GM19351 (cell line): ENCODE results near the gene HOXB9.

Experiments
- ATAC-seq: cut with Tn5 transposase; IDR thresholded peaks from one replicate; pipeline ENCODE4 v1.9.1; 2021; ENCODE audit warnings: mild to moderate bottlenecking, moderate library complexity; ENCODE audit not compliant: unreplicated experiment

HOXB9 gene

GRCh38 chr17:48626245-48627117 is at the start of gene HOXB9:
Gene HOXB9, minus strand, starts transcription at chr17:48626358. Its CDS starts 89 bp downstream, at chr17:48626269.
- no peak for ATAC-seq

GRCh38 chr17:48672340-48672739 is 46.2 kb upstream of the HOXB9 start:
- no peak for ATAC-seq

- no peak for ATAC-seq
These were observed 45.6 kb upstream of the HOXB9 start for GRCh38 chr17:48671697-48672171.

- no peak for ATAC-seq
These were observed 37.2 kb upstream of the HOXB9 start for GRCh38 chr17:48663134-48663924.

GRCh38 chr17:48655913-48656312 is 29.8 kb upstream of the HOXB9 start:
- ATAC-seq: no peak

- ATAC-seq: no peak
These were observed 23.6 kb upstream of the HOXB9 start for GRCh38 chr17:48649741-48650140.

GRCh38 chr17:48647963-48648245 is 21.7 kb upstream of the HOXB9 start:
- ATAC-seq: no peak

- no peak for ATAC-seq
These were observed 21.2 kb upstream of the HOXB9 start for GRCh38 chr17:48647103-48647962.

GRCh38 chr17:48646183-48647102 is 20.3 kb upstream of the HOXB9 start:
- no peak for ATAC-seq

GRCh38 chr17:48645639-48646182 is 19.6 kb upstream of the HOXB9 start:
- ATAC-seq: no peak

- no peak for ATAC-seq
These were observed 18.9 kb upstream of the HOXB9 start for GRCh38 chr17:48644910-48645557.

- no peak for ATAC-seq
These were observed 18.0 kb upstream of the HOXB9 start for GRCh38 chr17:48644159-48644558.

- ATAC-seq: no peak
These were observed 17.5 kb upstream of the HOXB9 start for GRCh38 chr17:48643697-48644012.

- no peak for ATAC-seq
These were observed 16.9 kb upstream of the HOXB9 start for GRCh38 chr17:48642843-48643696.

GRCh38 chr17:48642059-48642842 is 16.1 kb upstream of the HOXB9 start:
- ATAC-seq: no peak

- no peak for ATAC-seq
These were observed 15.4 kb upstream of the HOXB9 start for GRCh38 chr17:48641541-48642058.

GRCh38 chr17:48640858-48641180 is 14.7 kb upstream of the HOXB9 start:
- ATAC-seq: no peak
